Activated T-cell treated with anti-CD3 and anti-CD28 coated beads for 1 hour (primary cell): Measurements from ENCODE around the gene AGBL3.
"Not testable (repeated sequence)": the region's sequence is repeated elsewhere in the genome, so short reads cannot be mapped to it uniquely, and the experiment has no call there.

Source experiments
- DNase-seq: peaks from one replicate; pipeline ENCODE4 v3.0.0-alpha.2; 2020; ENCODE audit warnings: low read depth

The AGBL3 gene

DNA sequence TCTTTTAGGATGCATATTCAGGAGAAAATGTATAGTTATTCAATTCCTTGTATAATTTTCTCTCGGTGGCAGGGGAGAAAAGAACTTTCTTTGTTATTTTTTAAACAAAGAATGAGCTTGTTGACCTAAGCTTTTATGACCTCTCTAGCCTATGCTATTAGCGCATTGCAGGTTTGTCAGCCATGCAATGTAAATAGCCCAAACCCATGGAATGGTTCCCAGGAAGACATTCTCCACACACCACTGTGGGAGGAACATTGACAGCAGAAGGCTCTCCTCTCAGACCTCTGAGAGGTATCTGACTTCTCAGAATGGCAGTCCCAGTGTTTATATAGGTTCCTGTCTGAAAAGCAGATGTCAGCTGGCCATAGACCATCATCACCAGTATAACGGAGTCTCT, 19.6 kb upstream of the AGBL3 start:
- no peak for DNase-seq

DNA sequence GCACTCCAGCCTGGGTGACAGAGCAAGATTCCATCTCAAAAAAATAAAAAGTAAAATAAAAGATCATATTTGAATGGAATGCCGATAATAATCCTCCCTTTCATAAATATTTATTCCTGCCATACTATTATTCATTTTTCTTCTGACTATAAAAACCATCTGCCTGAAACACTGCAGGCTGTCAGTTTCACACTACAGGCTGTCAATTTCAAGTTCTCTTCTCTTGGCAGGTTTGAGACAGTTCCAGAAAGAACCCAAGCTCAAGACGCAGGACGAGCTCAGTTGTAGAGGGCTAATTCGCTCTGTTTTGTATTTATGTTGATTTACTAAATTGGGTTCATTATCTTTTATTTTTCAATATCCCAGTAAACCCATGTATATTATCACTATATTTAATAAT, 18.2 kb upstream of the AGBL3 start:
- DNase-seq = no peak

DNA sequence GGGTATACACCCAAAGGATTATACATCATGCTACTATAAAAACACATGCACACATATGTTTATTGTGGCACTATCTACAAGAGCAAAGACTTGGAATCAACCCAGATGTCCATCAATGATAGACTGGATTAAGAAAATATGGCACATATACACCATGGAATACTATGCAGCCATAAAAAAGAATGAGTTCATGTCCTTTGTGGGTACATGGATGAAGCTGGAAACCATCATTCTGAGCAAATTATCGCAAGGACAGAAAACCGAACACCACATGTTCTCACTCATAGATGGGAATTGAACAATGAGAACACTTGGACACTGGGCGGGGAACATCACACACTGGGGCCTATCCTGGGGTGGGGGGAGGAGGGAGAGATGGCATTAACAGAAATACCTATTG, 4.7 kb upstream of the AGBL3 start:
- not testable (repeated sequence) for DNase-seq

DNA sequence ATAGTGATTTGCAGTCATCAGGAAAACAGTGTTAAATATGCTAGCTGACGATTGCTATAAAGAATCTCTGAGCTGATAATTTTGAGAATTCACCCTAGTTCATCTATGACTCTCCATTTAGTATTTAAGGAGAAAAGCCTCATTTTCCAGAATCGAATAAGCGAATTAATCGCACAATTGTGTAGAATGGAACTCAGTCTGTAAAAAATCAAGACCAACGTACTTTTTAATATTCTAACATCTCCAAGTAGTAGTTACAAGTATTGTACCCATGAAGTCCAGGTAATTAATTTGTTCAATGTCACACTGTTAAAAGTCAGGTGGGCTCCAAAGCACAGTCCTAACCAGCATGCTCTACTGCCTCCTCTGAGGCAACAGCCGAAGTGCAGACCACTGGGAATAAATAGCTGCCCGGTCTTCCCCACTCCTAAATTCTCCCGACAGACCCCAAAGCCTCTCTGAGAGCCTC, 380 bp upstream of the AGBL3 start:
- no peak for DNase-seq

DNA sequence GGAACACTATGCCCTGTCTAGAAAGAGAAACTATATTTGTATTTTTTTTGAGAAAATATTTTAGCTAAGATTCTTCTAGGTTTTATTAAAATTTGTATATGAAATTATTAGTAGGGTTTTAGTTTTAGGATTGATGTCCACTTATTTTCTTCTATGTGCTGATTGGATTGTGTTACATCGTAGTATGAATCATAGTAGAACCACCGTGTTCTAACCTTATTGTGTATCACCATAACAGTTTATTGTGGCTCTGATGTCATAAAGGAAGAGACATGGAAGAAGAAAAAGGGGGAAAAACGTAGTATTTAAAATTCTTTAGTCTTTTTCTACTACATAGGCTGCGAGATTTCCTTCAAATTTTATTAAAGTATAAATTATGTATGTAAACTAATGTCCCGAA, 1.9 kb downstream of the AGBL3 start:
- DNase-seq = no peak

DNA sequence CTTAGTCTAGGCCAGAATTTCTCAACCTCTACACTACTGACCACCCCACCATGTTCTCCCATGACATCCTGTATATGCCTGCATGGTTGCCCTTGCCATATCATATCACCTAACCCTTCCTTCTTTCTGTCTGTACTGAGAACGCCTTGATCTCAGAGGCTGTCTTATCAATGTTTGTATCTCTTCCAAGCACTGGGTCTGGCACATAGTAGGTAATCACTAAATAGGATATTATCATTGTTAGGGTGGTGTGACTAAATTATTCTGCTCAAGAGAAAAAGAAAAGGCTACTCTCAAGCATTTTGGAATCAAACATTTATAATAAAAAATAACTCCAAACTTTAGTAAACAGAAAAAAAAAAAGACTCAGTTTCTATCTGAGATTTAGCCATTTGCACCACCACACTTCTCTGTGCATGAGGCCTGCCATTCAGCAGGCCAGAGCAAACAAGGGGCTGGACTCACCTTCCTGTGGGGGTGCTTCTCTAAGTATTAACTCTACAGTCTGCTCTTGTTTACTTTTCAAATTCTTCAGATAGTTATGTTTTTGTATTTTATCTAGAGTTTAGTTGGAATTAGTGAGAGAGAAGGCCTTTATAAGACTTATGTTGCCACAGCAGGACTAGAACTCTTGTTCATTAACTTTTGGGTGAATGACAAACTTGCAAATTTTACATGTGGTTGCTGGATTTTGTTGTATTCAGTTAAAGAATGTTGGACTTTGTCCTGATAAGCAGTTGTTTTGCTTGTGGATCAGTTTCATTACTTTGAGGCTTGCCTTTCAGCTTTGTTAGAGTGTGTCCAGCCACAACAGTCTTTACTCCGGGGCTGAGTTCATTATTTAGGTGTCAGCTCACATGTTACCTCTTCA, 5.4 kb downstream of the AGBL3 start:
- no peak for DNase-seq

DNA sequence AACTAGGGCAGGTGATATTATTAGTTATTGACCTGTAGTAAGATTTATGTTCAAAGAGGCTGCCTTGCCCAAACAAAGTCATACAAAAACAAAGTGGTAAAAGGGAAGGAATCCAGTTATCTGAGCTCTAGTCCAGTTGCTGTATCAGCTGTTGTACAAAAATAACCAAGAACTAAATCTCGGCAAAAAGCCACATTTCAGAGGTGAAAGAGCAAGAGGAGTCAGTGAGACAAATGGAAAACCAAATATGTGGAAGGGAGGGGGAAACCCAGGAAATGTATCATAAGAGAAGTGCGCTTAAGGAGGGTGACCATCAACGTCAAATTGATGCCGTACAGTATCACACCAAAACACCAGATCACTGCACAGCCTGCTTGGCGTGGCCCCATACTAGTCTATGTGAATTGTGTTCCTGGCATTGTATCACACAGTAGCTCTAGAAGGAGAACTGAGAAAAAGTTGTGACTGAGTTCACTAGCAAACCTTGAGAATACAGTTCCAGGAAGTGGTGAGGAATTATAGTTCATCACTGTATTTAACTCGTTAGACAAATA, 6.4 kb downstream of the AGBL3 start:
- DNase-seq = no peak

DNA sequence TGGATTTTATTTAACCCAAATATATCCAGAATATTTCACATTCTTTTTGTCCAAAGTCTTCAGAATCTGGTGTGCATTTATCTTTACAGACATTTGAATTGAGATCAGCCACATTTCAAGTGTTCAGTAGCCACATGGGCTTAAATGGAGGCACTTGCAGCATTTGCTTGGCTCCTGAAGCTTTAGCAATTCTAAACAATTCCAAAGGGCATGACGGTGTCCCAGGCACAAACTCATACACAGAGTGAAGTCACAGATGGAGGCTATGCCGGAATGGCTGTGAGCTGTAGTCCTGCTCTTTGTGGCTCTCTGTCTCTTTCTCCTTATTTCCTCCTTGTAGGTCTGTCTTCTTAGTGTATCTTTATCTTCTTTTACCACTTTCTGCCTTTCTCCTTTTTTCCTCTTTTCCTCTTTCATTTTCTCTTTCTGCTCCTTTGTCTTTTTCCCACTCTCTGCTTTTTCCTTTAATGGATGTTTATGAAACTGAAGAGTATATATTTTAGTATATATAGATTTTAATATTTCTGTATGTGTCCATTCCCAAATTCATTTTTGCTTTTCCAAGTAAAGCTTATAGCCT, 7.7 kb downstream of the AGBL3 start:
- DNase-seq = no peak

DNA sequence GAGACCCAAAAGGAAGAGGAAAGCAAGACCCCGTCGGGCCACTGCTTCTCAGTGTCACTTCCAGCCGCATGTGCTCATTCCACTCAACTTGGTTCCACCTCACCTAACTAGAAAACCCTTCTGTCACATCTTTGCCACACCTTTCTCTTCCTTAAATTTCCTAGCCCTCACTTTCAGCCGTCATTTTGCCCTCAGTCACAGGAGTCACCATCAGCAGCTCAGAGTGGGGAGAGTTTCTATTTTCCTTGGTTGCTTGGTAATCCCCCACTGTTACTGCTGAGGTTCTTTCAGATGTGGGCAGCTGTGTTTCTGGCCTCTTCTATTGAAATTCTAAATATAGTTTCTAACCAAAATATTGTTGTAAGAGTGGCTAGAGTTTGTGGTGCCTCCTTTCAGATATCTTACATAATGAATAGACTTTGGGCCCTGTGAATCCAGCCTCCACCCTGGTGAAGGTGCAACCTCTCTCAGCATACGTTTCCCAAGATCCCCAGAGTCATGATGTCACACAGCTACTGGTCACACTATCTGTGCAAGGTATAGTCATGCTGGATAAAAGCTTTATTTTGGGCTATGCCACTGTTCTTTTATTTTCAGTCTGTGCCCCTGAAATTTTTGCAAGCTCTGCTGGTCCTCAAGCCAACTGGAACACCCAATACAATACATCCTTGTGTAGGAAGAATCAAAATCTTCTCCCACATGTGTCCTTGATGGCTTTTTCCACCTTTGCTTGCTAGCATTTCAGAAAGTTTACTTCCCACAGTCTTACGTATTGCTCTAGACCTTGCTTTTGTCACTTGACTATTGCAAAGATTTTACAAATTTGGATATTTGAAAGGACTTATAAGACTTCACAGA, 9.2 kb downstream of the AGBL3 start:
- DNase-seq = no peak

DNA sequence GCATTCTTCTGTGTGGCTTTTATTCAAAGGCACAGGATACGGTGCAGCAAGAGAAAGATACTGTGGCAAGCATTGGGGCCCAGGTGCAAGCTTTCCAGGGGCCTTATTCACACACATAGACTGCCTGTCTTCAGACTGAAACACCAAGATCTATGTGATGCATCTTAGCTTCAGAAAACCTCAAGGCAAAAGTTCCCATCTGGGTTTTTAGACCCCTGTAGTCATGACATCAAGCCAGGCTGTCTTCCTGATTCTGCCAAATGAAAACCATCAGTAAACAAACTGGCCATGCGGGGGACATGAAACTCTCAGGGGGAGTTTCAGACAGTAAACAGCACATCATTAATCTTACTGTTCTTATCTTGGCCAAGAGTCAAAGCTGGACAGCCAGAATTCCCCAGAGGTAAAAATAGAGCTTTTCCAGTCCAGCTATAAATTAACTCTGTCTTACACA, 9.8 kb downstream of the AGBL3 start:
- DNase-seq = no peak

DNA sequence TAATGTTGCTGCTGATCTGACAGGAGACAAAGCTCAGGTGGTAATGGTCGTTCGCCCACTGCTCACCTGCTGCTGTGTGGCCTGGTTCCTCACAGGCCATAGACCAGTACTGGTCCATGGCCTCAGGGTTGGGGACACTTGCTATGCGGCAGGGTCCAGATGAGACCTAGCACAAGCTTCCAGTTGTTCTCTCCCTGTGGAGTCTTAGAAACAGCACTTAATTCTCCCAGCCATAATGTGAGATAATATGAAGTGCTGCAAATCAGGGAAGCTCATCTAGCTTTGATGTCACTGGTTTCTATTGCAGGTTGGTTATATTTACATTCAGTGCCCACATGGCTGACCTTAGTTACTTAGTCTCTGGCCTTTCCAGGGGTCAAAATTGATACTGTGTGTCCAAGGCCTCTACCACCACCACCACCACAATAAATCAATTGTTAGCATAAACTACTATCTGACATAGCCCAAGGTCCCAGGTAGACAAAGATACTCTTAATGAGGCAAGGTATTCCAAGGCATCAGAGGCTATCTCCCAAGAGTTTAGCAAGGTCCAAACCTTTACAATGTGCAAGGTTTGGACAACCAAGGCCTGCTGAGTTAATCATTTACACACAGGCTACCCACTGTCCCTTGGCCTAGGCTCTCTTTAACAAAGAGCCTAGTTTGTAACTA, 11.0 kb downstream of the AGBL3 start:
- no peak for DNase-seq

DNA sequence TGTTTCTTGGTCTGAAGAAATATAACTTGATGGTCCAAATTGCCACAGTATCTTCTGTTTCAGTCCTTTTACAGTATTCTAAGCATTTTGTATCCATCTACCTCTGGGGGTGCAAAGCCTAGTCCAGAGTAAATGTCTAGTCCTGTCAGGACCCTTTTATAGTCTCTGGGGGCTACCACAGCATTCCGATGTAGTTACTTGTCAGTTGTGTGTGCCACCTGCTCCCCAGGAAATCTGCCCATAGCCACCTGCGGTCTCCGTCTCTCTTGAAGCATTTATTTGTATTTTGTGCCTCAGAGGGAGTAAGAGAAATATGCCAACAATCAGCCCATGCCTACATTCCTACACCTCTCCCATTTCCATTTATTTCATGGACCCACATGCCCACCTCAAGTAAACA, 12.8 kb downstream of the AGBL3 start:
- no peak for DNase-seq

DNA sequence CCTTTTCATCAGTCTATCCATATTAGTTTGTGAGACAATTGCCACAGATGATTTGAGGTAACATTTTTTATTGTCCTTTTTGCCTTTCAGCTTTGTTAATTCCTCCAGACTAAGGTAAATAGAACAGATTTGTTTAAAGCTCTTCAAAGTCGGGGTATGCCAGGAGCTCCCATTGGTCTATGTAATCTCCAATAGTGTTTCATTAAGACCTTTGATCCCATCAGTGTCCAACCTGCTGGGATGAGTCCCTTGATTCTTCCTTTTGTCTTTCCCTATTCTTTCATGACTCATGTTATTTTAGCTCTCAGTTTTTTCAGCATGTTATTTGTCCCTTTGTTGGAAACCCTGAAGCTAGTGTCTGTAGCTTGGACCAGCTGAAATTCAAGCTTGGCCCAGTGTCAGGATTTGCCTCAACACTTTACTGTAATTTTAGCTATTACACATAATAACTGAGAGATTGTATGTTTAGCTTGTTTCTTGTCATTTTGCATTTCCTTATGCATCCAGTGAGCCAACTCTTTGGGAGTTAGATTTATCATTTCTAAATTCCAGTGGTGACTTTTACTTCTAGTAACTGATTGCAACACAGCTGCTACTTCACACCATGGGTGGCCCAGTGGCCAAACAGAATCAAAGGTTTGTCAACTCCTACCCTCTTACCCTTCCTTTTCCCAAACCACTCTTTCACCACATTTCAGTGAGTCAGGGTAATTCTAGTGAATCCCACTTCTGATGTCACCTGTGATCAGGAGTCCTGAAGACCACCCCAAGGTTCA, 15.3 kb downstream of the AGBL3 start:
- DNase-seq = no peak

DNA sequence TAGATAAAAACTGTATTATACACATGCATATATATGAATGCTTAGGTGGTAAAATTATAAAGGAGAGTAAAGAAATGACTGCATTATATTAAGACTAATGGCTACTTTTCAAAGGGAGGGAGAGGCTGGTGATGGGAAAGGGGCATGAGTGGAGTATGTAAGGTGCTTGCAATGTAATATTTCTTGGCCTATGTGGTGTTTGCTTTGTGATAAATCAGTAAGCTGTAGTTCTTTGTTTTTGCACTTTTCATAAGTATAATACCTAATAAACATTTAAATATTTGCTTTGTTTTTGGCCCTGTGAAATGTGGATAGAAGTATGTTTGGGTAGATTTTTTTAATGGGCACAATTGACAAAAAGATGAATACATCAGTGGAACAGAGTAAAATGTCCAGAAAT, 25.9 kb downstream of the AGBL3 start:
- no peak for DNase-seq

DNA sequence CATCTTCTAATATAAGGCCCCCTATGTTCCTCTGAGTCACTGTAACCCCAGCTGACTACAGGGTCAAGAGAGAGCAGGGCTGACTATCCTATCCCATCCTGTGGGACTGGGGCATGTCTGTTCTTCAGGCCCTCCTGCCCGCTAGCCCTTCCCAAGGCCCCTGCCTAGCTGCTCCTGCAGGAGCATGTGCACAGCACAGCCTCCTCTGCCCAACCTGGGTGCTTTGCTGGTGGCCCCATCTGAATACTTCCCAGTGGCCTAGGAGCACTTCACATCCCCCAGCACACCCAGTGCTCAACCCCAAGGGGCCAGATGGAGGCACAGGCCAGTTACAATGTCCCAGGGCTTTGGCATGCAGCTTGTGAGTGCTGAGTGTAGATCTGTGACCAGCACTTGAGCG, 37.3 kb downstream of the AGBL3 start:
- no peak for DNase-seq

DNA sequence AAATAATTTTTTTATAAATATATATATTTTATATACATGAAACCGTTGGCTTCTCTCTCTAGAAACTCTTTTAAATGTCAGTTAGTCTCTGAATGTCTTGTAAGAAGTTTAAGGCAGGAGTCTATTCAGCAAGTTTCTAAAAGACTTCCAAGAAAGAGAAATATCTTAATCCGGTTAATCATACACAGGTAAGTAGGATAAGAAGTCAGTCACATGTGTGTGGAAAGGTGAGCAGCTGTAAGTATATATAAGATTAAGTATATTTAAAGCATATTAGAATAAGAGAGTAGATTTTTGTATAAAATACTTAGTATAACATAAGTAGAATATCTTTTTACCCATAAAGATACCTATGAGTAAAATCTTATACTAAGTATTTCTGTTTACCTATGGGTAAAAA, 48.9 kb downstream of the AGBL3 start:
- DNase-seq = no peak

DNA sequence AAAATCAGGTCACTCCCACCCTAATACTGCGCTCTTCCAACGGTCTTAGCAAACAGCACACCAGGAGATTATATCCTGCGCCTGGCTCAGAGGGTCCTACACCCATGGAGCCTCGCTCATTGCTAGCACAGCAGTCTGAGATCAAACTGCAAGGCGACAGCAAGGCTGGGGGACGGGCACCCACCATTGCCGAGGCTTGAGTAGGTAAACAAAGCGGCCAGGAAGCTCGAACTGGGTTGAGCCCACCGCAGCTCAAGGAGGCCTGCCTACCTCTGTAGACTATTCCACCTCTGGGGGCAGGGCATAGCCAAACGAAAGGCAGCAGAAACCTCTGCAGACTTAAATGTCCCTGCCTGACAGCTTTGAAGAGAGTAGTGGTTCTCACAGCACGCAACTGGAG, 80.7 kb downstream of the AGBL3 start:
- DNase-seq = not testable (repeated sequence)

DNA sequence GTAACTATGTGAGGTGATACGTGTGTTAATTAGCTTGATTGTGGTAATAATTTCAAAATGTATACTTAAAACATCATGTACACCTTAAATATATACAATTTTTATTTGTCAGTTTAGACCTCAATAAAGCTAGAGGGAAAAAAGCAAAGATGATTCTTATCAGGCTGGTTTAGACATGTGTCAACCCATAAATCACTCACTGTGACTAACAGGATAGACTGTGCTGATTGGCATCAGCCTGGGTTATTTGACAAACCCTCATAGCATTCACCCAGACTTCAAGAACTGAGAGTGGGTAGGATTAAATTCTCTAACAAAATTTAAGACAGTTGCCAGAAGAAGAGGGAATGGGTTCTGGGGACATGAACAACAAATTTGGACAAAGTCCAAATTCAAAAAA, 87.8 kb downstream of the AGBL3 start:
- DNase-seq = no peak

DNA sequence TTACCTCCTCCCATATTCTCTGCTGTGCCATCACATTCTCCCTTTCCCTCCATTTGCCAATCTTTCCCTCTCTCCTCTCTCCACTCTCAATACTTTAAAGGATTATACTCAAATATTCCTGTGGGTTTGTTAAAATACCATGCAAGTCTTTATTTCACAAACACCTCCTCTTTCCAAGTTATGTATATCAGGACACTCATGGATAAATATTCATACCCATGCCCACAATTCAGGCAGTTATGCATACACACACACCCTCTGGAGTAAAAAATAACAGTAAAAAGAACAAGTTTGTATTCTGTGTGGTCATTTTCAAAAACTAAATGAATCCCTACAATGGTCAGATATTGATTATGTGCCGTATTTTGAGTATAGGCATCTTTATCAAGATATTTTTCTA, 88.2 kb downstream of the AGBL3 start:
- no peak for DNase-seq

DNA sequence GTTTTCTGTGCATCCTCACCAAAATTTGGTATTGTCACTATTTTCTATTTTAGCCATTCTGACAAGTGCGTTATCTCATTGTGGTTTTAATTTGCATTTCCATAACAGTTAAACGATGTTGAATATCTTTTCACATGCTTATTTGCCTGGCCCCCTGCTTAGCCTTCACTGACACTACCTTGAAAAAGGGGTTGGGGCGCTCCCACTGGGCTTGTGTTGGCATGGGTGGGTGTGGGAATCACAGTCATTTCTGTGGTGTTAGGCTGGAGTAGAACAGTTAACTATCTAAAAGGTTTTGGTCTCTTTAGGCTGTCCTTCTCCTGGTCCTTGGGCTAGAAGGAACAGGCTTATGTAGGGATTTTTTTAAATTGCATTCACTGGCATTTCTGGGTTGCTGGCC, 89.4 kb downstream of the AGBL3 start:
- no peak for DNase-seq

DNA sequence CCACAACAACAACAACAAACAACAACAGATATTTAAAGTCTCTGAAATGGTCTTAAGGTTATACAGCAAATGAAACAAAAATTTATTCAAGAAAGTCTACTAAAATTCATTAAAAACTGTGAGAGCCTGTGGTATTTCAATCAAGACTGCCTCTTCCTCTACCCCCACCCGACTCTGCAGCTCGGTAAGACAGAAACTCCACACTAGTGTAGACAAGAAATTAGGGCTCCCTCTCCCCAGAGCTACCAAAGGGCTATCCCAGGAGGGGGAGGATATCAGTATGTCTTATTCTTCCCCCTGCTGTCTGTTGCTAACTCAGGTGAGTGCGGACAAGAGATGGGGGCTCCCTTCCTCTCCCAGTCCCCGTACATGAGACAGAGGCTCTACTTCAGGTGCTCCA, 90.6 kb downstream of the AGBL3 start:
- DNase-seq = no peak
